ENCODE measurements around the gene SLC26A3.

GRCh38 chr7:107779647-107780099 is 23.4 kb downstream of the SLC26A3 start:
- TF ChIP-seq EZH2 (IDR thresholded peaks at IDR 0.05; ENCODE audit: low read length, missing control alignments): no peak
- TF ChIP-seq, protein P1, sequence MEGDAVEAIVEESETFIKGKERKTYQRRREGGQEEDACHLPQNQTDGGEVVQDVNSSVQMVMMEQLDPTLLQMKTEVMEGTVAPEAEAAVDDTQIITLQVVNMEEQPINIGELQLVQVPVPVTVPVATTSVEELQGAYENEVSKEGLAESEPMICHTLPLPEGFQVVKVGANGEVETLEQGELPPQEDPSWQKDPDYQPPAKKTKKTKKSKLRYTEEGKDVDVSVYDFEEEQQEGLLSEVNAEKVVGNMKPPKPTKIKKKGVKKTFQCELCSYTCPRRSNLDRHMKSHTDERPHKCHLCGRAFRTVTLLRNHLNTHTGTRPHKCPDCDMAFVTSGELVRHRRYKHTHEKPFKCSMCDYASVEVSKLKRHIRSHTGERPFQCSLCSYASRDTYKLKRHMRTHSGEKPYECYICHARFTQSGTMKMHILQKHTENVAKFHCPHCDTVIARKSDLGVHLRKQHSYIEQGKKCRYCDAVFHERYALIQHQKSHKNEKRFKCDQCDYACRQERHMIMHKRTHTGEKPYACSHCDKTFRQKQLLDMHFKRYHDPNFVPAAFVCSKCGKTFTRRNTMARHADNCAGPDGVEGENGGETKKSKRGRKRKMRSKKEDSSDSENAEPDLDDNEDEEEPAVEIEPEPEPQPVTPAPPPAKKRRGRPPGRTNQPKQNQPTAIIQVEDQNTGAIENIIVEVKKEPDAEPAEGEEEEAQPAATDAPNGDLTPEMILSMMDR (conservative IDR thresholded peaks at IDR 0.05 in 1 of 2, IDR thresholded peaks at IDR 0.05 in 1 of 2; ENCODE audit: low read depth in 1 of 2, low read length in 2 of 2): no peak
